Testis (tissue), 2 donors: ENCODE measurements around the gene MAP3K15.

Experiments
- POLR2A ChIP-seq: fragments of 450-650 bp; IDR thresholded peaks from one replicate; pipeline ENCODE4 v1.6.1; 2017; ENCODE audit warnings: antibody characterized with exemption, mild to moderate bottlenecking, moderate library complexity
- TF ChIP-seq, protein P1 (sequence below), 3 experiments: fragments of 450-650 bp in 2 of 3; fragments of 200-600 bp in 1 of 3; sonication (generic) in 1 of 3; IDR thresholded peaks; one replicate each; pipeline ENCODE4 v1.5.1; 2016 to 2019; ENCODE audit warnings: antibody characterized with exemption in 3 of 3, mild to moderate bottlenecking in 2 of 3, moderate library complexity in 1 of 3

- TF ChIP-seq, protein P1, sequence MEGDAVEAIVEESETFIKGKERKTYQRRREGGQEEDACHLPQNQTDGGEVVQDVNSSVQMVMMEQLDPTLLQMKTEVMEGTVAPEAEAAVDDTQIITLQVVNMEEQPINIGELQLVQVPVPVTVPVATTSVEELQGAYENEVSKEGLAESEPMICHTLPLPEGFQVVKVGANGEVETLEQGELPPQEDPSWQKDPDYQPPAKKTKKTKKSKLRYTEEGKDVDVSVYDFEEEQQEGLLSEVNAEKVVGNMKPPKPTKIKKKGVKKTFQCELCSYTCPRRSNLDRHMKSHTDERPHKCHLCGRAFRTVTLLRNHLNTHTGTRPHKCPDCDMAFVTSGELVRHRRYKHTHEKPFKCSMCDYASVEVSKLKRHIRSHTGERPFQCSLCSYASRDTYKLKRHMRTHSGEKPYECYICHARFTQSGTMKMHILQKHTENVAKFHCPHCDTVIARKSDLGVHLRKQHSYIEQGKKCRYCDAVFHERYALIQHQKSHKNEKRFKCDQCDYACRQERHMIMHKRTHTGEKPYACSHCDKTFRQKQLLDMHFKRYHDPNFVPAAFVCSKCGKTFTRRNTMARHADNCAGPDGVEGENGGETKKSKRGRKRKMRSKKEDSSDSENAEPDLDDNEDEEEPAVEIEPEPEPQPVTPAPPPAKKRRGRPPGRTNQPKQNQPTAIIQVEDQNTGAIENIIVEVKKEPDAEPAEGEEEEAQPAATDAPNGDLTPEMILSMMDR (IDR thresholded peaks at IDR 0.05): no peak
- no peak for TF ChIP-seq POLR2A
Observed at GRCh38 chrX:19343085-19343534, 172.2 kb downstream of the MAP3K15 start.
